Measurements from ENCODE around the gene CAMK2B.

Gene CAMK2B

DNA sequence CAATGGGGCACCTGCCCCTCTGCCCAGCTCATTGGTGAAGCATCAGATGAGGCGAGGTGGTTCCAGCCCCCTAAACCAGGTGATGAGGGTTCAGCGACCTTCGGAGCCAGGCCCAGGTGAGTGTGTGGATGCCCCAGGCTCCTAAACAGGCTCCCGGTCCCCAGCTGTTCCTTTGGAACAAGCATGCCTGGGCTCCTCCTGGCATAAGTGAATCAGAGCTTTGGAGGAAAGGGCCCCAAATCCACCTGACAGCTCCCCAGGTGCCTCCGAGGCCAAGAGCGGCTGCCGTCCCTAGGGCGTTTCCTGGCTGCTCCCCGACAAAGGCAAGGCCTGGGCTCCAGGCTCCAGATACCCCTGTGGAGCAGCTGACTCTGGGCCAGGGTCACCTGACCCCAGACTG, 63.4 kb downstream of the CAMK2B start:
- H3K4me3 ChIP-seq (ENCODE audit: low read depth, low read length, poor library complexity, severe bottlenecking): no peak overlapping the region
- H3K79me2 ChIP-seq (ENCODE audit: insufficient read depth, low read length): no peaks in the 10 kb centered on the region
- H3F3A ChIP-seq (ENCODE audit: insufficient read depth, low read length): no peaks in the 10 kb centered on the region
- no peaks in the 10 kb centered on the region for H4K20me1 ChIP-seq (ENCODE audit: insufficient read depth, low read length)
- no peak overlapping the region for H3K9ac ChIP-seq (ENCODE audit: low read length)
- no peaks in the 10 kb centered on the region for H3K36me3 ChIP-seq (ENCODE audit: insufficient read depth, low read length)
- H3K4me1 ChIP-seq (ENCODE audit: insufficient read depth, low read length, severe bottlenecking): peaks cover 8% of the 10 kb centered on the region
- no peaks in the 10 kb centered on the region for H3K9me3 ChIP-seq (ENCODE audit: low read length)
- H3K9me2 ChIP-seq (ENCODE audit: low read depth, low read length): no peaks in the 10 kb centered on the region
- no peak overlapping the region for H3K27ac ChIP-seq (ENCODE audit: low read depth, low read length, poor library complexity, severe bottlenecking)
- H3K4me2 ChIP-seq (ENCODE audit: low read length): no peak overlapping the region
- no peak for TF ChIP-seq EZH2 (IDR thresholded peaks at IDR 0.05; ENCODE audit: borderline replicate concordance, low read length)
- TF ChIP-seq, protein P1, sequence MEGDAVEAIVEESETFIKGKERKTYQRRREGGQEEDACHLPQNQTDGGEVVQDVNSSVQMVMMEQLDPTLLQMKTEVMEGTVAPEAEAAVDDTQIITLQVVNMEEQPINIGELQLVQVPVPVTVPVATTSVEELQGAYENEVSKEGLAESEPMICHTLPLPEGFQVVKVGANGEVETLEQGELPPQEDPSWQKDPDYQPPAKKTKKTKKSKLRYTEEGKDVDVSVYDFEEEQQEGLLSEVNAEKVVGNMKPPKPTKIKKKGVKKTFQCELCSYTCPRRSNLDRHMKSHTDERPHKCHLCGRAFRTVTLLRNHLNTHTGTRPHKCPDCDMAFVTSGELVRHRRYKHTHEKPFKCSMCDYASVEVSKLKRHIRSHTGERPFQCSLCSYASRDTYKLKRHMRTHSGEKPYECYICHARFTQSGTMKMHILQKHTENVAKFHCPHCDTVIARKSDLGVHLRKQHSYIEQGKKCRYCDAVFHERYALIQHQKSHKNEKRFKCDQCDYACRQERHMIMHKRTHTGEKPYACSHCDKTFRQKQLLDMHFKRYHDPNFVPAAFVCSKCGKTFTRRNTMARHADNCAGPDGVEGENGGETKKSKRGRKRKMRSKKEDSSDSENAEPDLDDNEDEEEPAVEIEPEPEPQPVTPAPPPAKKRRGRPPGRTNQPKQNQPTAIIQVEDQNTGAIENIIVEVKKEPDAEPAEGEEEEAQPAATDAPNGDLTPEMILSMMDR (IDR thresholded peaks at IDR 0.05; ENCODE audit: low read length): no peak
- H3K27me3 ChIP-seq (ENCODE audit: insufficient read depth, low read length): peaks cover 23% of the 10 kb centered on the region
- no peak overlapping the region for H2AFZ ChIP-seq (ENCODE audit: low read length)

DNA sequence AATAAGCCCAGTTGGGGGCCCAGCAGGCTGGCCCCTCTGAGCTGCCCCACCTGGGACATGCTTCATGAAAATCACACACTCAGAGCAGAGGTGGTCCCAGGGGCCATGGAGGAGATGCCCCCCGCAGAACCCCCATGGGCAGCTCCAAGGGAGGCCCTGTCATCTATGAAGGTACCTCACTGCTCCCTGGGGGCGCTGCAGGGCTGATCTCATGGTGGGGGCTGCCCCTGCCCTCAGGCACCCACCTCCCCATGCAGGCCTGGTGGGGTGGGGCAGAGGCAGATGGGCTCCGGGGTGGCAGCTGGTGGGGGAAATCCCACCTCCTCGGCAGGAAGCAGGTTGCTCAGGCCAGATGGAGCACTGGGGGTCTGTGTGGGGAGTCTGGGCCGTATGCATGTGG, 64.2 kb downstream of the CAMK2B start:
- peaks cover 20% of the 10 kb centered on the region for H3K27me3 ChIP-seq (ENCODE audit: insufficient read depth, low read length)
- H4K20me1 ChIP-seq (ENCODE audit: insufficient read depth, low read length): no peaks in the 10 kb centered on the region
- no peak overlapping the region for H3K4me2 ChIP-seq (ENCODE audit: low read length)
- H3K36me3 ChIP-seq (ENCODE audit: insufficient read depth, low read length): no peaks in the 10 kb centered on the region
- H3K4me1 ChIP-seq (ENCODE audit: insufficient read depth, low read length, severe bottlenecking): peaks cover 8% of the 10 kb centered on the region
- H3K9me3 ChIP-seq (ENCODE audit: low read length): no peaks in the 10 kb centered on the region
- no peak overlapping the region for H2AFZ ChIP-seq (ENCODE audit: low read length)
- no peak overlapping the region for H3K27ac ChIP-seq (ENCODE audit: low read depth, low read length, poor library complexity, severe bottlenecking)
- no peaks in the 10 kb centered on the region for H3F3A ChIP-seq (ENCODE audit: insufficient read depth, low read length)
- H3K79me2 ChIP-seq (ENCODE audit: insufficient read depth, low read length): no peaks in the 10 kb centered on the region
- TF ChIP-seq, protein P1 (IDR thresholded peaks at IDR 0.05; ENCODE audit: low read length): 0 out of 2 replicates have a peak, but pooled peaks have one; percentile 5
- no peak for TF ChIP-seq EZH2 (IDR thresholded peaks at IDR 0.05; ENCODE audit: borderline replicate concordance, low read length)
- H3K9me2 ChIP-seq (ENCODE audit: low read depth, low read length): no peaks in the 10 kb centered on the region
- no peak overlapping the region for H3K4me3 ChIP-seq (ENCODE audit: low read depth, low read length, poor library complexity, severe bottlenecking)
- H3K9ac ChIP-seq (ENCODE audit: low read length): no peak overlapping the region

- Histone ChIP-seq H2AFZ (ENCODE audit: low read length) (no peak overlapping the region), H3F3A (ENCODE audit: insufficient read depth, low read length) (no peaks in the 10 kb centered on the region), H3K27me3 (ENCODE audit: insufficient read depth, low read length) (peaks cover 20% of the 10 kb centered on the region), H3K27ac (ENCODE audit: low read depth, low read length, poor library complexity, severe bottlenecking) (no peak overlapping the region), H3K4me2 (ENCODE audit: low read length) (no peak overlapping the region), H3K79me2 (ENCODE audit: insufficient read depth, low read length) (no peaks in the 10 kb centered on the region), H3K4me1 (ENCODE audit: insufficient read depth, low read length, severe bottlenecking) (peaks cover 8% of the 10 kb centered on the region), H3K9me3 (ENCODE audit: low read length) (no peaks in the 10 kb centered on the region), H3K9me2 (ENCODE audit: low read depth, low read length) (no peaks in the 10 kb centered on the region), H4K20me1 (ENCODE audit: insufficient read depth, low read length) (no peaks in the 10 kb centered on the region), H3K9ac (ENCODE audit: low read length) (no peak overlapping the region), H3K4me3 (ENCODE audit: low read depth, low read length, poor library complexity, severe bottlenecking) (no peak overlapping the region), H3K36me3 (ENCODE audit: insufficient read depth, low read length) (no peaks in the 10 kb centered on the region)
- TF ChIP-seq, protein P1 (IDR thresholded peaks at IDR 0.05; ENCODE audit: low read length): no peak
- TF ChIP-seq EZH2 (IDR thresholded peaks at IDR 0.05; ENCODE audit: borderline replicate concordance, low read length): no peak
Observed at GRCh38 chr7:44259547-44260457, 65.6 kb downstream of the CAMK2B start.
